ENCODE results near the gene PTPN13. TPM values are rescaled to one million over a fixed set of nuclear protein-coding genes. Genes with fewer than 3 reads are reported as not detected.

The PTPN13 gene
- total and polyA plus RNA-seq, 12 donors = 3.9 to 22.3 (median 14.9) TPM

- 0 to 67% (median 59%) methylated on average over 1 of the region's 1 CpG for WGBS, 4 donors
- DNase-seq = no peak
- no peaks in the 10 kb centered on the region for H3K36me3 ChIP-seq (replicated peaks in 1 of 2)
- H3K4me3 ChIP-seq = no peak overlapping the region
- no peaks in the 10 kb centered on the region for H3K9me3 ChIP-seq (replicated peaks in 1 of 3)
- H3K27me3 ChIP-seq = no peaks in the 10 kb centered on the region
- no peak overlapping the region for H3K27ac ChIP-seq
- no peaks in the 10 kb centered on the region for H3K4me1 ChIP-seq (replicated peaks in 1 of 2)
- intact Hi-C loops (cut with DNase I) = no loop called here
- TF ChIP-seq CTCF (IDR thresholded peaks at IDR 0.05) = no peak
- TF ChIP-seq POLR2A (IDR thresholded peaks at IDR 0.05) = no peak
These were observed 227.0 kb downstream of the PTPN13 start for GRCh38 chr4:86821151-86821550.

- no peak overlapping the region for H3K27ac ChIP-seq
- H3K4me1 ChIP-seq (replicated peaks in 1 of 2) = no peaks in the 10 kb centered on the region
- no peak for DNase-seq
- H3K9me3 ChIP-seq (replicated peaks in 1 of 3) = no peaks in the 10 kb centered on the region
- H3K4me3 ChIP-seq = no peak overlapping the region
- 89 to 97% (median 92%) methylated on average over 2 of the region's 2 CpGs for WGBS, 4 donors
- intact Hi-C loops (cut with DNase I) = no loop called here
- no peak for TF ChIP-seq POLR2A (IDR thresholded peaks at IDR 0.05)
- TF ChIP-seq CTCF (IDR thresholded peaks at IDR 0.05) = no peak
- no peaks in the 10 kb centered on the region for H3K27me3 ChIP-seq
- no peaks in the 10 kb centered on the region for H3K36me3 ChIP-seq (replicated peaks in 1 of 2)
These were observed 228.0 kb downstream of the PTPN13 start for GRCh38 chr4:86822136-86822535.

GRCh38 chr4:86825511-86825910 is 231.4 kb downstream of the PTPN13 start:
- TF ChIP-seq POLR2A (IDR thresholded peaks at IDR 0.05) = no peak
- TF ChIP-seq CTCF (IDR thresholded peaks at IDR 0.05) = no peak
- no peaks in the 10 kb centered on the region for H3K36me3 ChIP-seq (replicated peaks in 1 of 2)
- H3K4me3 ChIP-seq = no peak overlapping the region
- no peak for DNase-seq
- no peaks in the 10 kb centered on the region for H3K9me3 ChIP-seq (replicated peaks in 1 of 3)
- H3K27me3 ChIP-seq = no peaks in the 10 kb centered on the region
- 85 to 94% (median 87%) methylated on average over 3 of the region's 3 CpGs for WGBS, 4 donors
- no peak overlapping the region for H3K27ac ChIP-seq
- intact Hi-C loops (cut with DNase I) = no loop called here
- no peaks in the 10 kb centered on the region for H3K4me1 ChIP-seq (replicated peaks in 1 of 2)

GRCh38 chr4:86831262-86832130 is 237.4 kb downstream of the PTPN13 start:
- intact Hi-C loops (cut with DNase I) = no loop called here
- H3K9me3 ChIP-seq (replicated peaks in 1 of 3) = no peaks in the 10 kb centered on the region
- peak in 3 of 7 donors; percentile 8 to 25 (median 15) for DNase-seq
- WGBS, 4 donors = 78 to 85% (median 82%) methylated on average over 5 of the region's 5 CpGs
- H3K4me1 ChIP-seq (replicated peaks in 1 of 2) = no peaks in the 10 kb centered on the region
- H3K27ac ChIP-seq = no peak overlapping the region
- no peaks in the 10 kb centered on the region for H3K36me3 ChIP-seq (replicated peaks in 1 of 2)
- TF ChIP-seq POLR2A (IDR thresholded peaks at IDR 0.05) (no peak), CTCF (IDR thresholded peaks at IDR 0.05) (no peak)
- H3K27me3 ChIP-seq = no peaks in the 10 kb centered on the region
- H3K4me3 ChIP-seq = no peak overlapping the region
